Activated CD4-positive, alpha-beta T cell treated with anti-CD3 and anti-CD28 coated beads, Interleukin-2, amount 50 U/mL, for 16 hours (primary cell): Measurements from ENCODE around the gene ZDHHC11.
"Not testable (repeated sequence)": the region's sequence is repeated elsewhere in the genome, so short reads cannot be mapped to it uniquely, and the experiment has no call there.

Experiments
- DNase-seq: peaks from one replicate; pipeline ENCODE4 v3.0.0-alpha.2; 2020

The ZDHHC11 gene

DNA sequence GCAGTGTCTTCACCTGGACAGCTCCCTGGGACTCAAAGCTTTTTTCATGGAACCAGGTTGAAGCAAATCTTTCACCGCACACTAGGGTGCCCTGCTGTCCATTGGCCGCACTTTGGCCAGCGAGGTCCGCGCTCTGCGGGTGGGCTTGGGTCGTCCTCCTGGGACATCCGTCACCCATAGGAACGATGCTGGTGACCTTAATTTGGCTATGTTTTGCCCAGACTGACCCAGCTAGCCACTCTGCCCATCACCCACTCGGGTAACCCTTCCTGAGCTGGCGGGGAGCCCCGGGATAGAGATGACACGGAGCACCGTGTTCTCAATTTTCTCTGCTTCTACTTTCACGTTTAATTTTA, 92.1 kb downstream of the ZDHHC11 start:
- no peak for DNase-seq

DNA sequence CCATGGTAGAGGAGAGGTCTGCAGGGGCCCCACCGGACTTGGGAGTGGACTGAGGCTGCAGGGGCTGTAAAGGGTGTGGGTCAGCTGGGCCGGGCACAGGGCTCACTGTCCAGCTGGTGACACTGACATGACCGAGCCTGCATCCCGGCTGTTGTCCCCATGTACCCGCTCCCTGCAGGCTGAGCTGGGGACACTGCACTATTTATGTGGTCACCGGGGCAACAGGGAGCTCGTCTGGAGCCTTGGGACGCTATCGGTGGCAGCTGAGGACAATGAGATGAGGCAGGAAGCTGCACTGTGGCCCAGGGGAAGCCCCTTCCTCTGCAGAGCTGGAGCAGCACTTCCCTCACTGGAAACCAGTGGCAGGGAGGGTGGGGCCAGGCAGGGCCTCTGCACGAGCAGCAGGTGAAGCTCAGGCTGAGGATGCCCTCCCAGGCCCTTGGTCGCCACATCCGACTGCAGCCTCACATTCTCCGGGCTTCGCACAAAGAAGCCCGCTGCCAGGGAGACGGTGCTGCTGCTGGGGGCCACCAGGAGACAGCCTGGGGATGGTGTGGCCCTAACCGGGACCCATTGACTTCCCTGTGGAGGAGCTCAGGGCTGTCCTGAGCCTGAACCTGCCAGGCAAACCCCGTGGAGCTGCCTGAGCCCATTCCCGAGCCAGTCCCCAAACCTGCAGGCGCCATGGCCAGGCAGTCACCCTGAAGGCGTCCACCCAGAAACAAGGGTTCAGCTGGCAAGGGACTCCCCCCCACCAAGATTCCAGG, 92.7 kb downstream of the ZDHHC11 start:
- no peak for DNase-seq

DNA sequence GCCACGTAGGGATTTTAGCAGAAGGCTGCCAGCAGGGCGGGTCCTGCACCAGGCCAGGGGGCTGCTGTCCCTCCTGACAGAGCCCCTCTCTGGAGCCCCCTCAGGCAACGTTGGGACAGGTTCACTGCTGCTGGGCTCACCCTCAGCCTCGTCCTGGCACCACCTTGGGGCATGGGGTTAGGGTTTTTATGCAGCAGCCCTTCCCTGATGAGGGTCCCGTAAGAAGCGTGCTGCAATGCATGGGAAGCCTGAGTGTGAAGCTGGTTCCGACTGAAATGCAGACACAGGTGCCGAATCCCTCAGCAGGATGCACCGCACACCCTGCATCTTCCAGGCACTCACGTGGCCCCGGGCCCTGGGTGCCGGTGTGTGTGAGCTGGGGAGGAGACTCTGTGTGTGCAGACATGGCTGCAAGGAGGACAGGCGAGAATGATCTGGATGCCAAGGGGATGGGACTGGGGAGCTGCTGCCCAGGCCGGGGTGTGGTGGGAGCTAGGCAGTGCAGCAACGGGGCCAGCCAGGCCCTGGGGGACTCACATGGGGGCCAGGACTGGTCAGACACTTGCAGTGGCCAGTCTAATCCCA, 93.3 kb downstream of the ZDHHC11 start:
- no peak for DNase-seq

DNA sequence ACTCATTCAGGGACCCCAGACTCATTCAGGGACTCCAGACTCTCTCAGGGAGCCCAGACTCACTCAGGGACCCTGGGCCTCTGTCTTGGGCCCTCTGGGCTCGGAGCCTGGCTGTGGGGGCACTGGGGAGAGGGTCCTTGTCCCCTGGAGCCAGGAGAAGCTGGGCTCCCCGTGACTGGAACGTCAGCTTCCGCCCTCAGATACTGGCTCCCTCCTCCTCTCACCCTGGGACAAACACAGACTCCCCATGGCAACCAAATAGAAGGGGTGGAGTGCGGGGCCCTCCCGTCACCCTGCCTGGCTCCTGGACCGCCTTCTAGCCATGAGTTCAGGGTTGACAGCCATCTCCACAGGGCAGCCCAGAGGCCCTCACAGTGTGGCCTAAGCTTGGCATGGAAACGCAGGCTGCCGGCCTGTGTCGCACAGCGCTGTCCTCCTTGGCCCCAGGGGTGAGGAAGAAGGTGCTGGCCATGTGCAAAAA, 93.9 kb downstream of the ZDHHC11 start:
- DNase-seq: no peak

DNA sequence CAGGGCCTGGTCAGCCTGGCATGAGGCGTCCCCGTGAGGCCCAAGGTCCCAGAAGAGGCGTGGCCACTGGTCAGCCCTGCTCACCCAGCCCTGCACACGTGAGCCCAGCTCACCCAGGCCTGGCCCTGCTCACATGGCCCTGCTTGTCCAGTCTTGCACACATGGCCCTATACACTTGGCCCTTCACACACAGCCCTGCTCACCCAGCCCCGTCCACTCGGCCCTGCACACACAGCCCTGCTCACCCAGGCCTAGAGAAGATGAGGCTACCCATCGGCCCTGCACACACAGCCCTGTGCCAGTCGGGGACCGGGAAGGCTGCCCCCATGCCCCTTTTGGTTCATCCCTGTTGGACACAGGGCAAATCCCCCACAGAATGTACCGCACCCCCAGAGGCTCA, 94.6 kb downstream of the ZDHHC11 start:
- DNase-seq: no peak

DNA sequence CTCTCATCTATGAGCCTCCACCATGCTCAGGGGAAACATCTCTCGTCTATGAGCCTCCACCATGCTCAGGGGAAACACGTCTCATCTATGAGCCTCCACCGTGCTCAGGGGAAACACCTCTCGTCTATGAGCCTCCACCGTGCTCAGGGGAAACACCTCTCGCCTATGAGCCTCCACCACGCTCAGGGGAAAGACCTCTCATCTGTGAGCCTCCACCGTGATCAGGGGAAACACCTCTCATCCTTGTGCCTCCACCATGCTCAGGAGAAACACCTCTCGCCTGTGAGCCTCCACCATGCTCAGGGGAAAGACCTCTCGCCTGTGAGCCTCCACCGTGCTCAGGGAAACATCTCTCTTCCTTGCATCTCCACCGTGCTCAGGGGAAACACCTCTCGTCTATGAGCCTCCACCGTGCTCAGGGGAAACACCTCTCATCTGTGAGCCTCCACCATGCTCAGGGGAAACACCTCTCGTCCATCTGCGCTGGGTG, 96.6 kb downstream of the ZDHHC11 start:
- peak; percentile 31 for DNase-seq

DNA sequence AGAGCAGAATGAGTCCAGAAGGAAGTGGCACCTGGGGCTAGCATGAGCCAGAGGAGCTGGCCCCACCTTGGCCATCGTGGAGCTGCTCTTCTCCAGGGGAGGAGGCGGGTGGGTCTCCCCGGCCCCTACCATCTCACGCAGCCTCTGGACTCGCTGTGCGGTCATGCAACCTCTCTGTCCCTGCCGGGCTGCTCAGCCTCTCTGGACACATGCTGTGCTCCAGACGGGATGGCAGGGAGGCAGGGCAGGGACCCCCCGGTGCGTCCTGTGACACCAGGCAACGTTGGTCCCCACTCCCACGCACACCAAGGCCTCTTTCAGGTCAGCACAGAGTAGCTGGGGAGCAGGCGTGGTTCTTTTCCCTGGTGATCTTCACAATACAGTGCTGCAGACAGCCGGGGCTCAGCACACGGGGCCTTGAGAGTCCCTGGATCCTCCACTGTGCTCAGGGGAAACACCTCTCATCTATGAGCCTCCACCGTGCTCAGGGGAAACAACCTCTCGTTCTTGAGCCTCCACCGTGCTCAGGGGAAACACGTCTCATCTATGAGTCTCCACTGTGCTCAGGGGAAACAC, 97.1 kb downstream of the ZDHHC11 start:
- not testable (repeated sequence) for DNase-seq

DNA sequence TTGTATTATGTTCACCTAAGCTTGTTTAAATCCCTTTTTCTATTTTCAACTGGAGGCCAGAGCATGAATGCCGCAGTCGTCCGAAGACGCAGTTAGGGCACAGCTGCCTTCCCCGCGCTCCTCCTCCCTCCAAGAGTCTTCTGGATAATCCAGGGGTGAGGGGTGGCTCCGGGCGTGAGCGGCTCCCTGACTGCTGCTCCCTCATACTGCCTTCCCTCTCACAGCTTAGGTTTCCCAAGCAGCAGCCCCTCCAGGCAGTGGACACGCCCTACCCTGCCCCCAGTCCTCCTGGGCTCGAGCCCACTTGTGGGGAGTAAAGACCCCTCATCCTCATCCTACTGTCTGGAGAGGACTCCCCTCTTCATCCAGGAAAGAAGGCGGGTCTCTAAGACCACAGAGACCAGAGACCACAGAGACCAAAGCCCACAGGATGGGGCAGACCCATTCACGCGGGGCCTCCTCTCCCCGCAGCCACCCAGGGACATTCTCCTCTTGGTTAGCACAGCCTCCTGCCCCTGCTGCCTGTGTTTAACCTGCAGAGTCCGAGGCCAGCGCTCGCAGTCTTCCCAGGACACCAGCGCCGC, 98.2 kb downstream of the ZDHHC11 start:
- DNase-seq: not testable (repeated sequence)

DNA sequence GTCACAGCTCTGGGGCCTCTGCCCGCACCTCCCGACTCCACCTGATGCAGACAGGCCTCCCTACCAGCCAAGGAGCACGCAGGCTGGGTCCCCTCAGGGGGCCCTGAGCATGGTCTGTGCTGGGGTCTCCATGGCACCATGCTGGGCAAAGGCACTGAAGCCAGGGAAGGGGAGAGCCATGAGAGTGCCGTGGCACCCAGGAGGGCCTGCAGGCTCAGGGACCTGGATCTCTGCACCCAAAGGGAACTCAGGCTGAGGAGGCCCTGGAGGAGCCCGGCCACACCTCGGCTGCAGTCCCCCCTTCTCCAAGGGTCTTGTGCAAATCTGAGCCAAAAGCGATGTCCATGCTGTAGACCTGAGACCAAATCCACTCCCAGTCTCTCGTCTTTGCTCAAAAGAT, 98.8 kb downstream of the ZDHHC11 start:
- not testable (repeated sequence) for DNase-seq

DNA sequence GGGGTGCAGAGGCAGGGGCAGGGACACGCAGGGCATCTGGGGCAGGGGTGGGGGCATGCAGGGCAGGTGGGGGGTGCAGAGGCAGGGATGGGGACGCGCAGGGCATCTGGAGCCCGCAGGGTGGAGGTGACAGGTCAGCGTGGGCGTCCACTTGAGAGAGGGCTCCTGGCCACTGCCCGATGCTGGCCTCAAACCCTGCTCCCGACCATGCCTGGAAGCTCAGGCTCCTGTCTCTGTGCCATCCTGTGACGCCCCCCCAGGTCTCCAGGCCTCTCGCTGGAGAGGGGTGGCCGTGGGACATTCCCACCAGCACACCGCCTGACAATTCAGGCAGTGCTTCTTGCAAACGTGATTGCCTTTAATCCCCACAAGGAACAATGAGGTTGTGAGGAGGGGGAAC, 99.3 kb downstream of the ZDHHC11 start:
- DNase-seq: no peak

DNA sequence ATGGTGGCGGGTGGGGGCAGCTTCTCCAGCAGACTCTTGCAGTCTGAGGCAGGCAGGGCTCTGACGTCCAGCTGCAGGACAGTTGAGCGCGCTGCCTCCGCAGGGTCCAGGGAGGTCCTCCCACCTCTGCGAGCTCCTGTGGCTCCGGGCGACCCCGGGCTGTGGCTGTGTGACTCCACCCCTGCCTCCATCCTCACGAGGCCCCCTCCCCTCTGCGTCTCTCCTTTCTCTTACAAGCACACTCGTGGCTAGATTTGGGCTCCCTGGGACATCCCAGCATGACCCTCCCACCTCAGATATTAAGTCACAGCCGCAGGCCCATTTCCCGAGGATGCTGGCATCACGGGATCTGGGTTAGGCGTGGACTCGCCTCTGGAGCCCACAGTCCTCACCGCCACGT, 100.6 kb downstream of the ZDHHC11 start:
- not testable (repeated sequence) for DNase-seq

DNA sequence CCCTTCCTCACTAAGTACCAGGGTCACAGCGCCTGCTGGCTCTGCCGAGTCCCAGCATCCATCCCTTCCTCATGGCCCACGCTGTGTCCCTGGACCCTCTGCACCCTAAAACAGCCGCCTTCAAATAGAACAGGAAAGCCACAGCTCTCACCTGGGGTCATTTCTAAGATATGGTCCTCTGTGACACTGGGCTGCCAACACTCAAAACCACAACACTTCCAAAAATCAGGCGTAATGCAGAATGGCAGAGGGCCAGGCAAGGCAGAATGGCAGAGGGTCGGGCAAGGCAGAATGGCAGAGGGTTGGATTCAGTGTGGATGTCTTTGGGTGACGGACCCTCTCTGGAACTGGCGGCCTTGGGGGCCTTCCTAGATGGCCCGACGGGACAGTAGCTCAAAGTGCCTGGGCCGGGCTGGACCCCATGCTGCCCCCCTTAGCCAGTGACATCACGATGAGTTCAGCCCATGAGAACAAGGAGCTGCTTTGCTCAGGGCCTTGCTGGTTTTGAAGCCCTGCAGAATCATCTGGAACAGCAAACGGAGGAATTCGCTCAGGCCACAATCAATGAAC, 101.6 kb downstream of the ZDHHC11 start:
- no peak for DNase-seq

DNA sequence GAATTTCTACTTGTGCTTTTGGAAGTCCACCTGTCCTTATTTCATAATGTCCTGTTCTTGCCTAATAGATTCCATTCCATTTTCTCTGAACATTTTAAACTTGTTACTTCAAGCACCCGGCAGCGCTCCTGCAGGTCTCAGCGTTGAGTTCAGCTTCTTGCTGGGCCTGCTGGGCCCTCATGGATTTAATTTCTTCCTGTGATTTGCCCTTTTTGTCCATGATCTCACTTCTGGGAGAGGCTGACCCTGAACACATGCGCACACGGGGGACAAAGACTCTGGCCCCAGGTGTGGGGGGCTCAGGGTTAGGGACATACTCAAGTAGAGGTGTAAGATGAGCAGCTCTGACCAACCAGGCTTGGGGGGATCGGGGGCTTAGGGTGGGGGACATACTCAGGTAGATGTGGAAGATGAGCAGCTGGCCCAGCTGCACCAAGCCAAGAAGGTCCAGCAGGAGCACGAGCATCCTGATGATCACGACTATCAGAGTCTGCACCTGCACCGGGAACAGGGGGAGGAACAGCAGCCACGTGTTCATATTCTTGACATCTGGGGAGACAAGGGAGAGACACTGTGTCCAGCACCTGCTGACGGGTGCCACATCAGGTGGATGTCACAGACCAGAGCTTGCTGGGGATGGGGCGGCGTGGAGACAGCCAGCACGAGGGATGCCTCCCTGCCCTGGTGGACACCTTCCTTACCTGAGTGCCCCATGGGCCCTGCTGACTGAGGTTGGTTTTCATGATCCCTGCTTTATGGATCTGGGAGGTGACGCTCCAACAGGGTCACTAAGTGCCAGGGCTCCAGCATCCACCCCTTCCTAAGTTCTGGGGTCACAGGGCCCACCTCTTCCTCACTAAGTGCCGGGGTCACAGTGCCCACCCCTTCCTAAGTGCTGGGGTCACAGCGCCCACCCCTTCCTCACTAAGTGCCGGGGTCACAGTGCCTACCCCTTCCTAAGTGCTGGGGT, 102.5 kb downstream of the ZDHHC11 start:
- not testable (repeated sequence) for DNase-seq

DNA sequence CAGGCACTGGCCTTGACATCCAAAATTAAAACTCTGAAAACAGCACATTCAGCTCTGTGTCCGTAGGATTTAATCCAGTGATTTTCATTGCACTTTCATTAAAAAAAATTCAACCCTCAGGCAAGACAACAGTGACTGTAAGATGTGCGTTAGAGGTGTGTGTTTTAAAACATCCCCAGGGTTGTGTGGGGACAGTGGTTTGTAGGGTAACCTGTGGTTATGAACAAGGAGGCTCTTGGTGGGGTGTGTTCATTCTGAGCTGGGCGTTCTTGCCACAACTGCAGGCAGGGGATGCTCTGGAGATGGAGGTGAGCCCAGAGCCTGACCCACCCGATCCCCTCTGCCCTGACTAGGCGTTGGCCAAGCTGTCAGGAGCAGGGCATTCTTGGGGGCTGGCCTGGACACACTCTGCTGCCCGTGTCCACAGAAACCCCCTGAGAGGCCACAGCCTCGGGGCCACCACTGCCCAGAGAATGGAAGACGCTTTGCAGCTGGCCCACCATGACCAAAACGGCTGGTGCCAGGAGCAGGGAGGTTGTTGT, 103.4 kb downstream of the ZDHHC11 start:
- DNase-seq: not testable (repeated sequence)

DNA sequence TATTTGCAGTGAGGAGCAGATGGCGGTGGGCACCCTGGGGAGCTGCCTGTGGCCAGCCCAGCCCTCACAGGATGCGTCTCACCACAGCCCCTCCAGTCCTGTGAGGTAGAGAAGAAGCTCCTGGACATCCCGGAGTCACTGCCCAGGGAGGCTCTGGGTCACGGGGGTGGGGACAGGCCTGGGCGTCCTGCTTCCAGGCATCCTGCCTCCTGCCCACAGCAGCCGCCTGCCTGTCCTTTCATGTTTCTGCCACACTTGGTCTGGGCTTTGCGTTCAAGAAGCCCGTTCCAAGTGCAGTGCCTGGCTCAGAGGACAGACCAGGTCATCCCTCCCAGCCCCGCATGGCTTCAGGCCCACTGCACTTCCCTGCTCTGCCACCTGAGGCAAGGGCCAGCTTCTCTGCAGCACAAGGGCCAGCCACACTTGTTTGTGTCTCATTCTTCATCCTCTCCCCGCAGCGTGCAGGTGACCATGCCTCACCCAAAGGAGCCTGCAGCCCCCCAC, 104.5 kb downstream of the ZDHHC11 start:
- DNase-seq: no peak
